ENCODE results near the gene ADAMTS9. TPM values are rescaled to one million over a fixed set of nuclear protein-coding genes. Genes with fewer than 3 reads are reported as not detected.

ADAMTS9 gene
- total RNA-seq, 2 donors from 2014 or later = 30.0 to 31.0 TPM

GRCh38 chr3:64685800-64686445 is 1.9 kb downstream of the ADAMTS9 start:
- Histone ChIP-seq H3K9me3 (no peaks in the 10 kb centered on the region), H3K27ac (peak overlapping the region; percentile 93 to 94), H3K4me1 (replicated peaks) (no peaks in the 10 kb centered on the region), H3K4me3 (peak overlapping the region; percentile 48 to 60), H3K36me3 (no peaks in the 10 kb centered on the region), H3K27me3 (replicated peaks; ENCODE audit: insufficient read depth) (no peaks in the 10 kb centered on the region)
- 1% methylated on average over 37 of the region's 42 CpGs for WGBS
- TF ChIP-seq CTCF (IDR thresholded peaks at IDR 0.05) (peak; percentile 18 to 73 (median 62)), POLR2A (IDR thresholded peaks at IDR 0.05) (peak; percentile 80), POLR2AphosphoS5 (IDR thresholded peaks at IDR 0.05) (peak; percentile 92)
- intact Hi-C loops (cut with DNase I) = loop anchor here (2.0 to 10.0 kb wide), 5 partner anchors 74 to 729 kb away; no protein-coding TSS in a partner anchor
- DNase-seq (ENCODE audit: low spot score) = peak; percentile 96

GRCh38 chr3:64685331-64685799 is 2.4 kb downstream of the ADAMTS9 start:
- H3K27ac ChIP-seq = peak overlapping the region; percentile 93 to 94
- H3K4me1 ChIP-seq (replicated peaks) = no peaks in the 10 kb centered on the region
- no peak for TF ChIP-seq POLR2AphosphoS5 (IDR thresholded peaks at IDR 0.05)
- no peak for TF ChIP-seq CTCF (IDR thresholded peaks at IDR 0.05)
- no peak for TF ChIP-seq POLR2A (IDR thresholded peaks at IDR 0.05)
- H3K36me3 ChIP-seq = no peaks in the 10 kb centered on the region
- intact Hi-C loops (cut with DNase I) = loop anchor here (5.0 to 10.0 kb wide), 4 partner anchors 73 to 729 kb away; no protein-coding TSS in a partner anchor
- WGBS = under 1% methylated on average over 30 of the region's 32 CpGs
- H3K9me3 ChIP-seq = no peaks in the 10 kb centered on the region
- H3K27me3 ChIP-seq (replicated peaks; ENCODE audit: insufficient read depth) = no peaks in the 10 kb centered on the region
- H3K4me3 ChIP-seq = peak overlapping the region; percentile 48 to 60
- DNase-seq (ENCODE audit: low spot score) = peak; percentile 34

GRCh38 chr3:64684715-64685261 is 3.0 kb downstream of the ADAMTS9 start:
- peak overlapping the region; percentile 93 to 94 for H3K27ac ChIP-seq
- H3K4me1 ChIP-seq (replicated peaks) = no peaks in the 10 kb centered on the region
- peak overlapping the region; percentile 48 to 60 for H3K4me3 ChIP-seq
- H3K27me3 ChIP-seq (replicated peaks; ENCODE audit: insufficient read depth) = no peaks in the 10 kb centered on the region
- TF ChIP-seq POLR2AphosphoS5 (IDR thresholded peaks at IDR 0.05) = peak; percentile 85
- peak in 1 of 4 experiments; percentile 18 for TF ChIP-seq CTCF (IDR thresholded peaks at IDR 0.05)
- no peak for TF ChIP-seq POLR2A (IDR thresholded peaks at IDR 0.05)
- no peaks in the 10 kb centered on the region for H3K36me3 ChIP-seq
- no peaks in the 10 kb centered on the region for H3K9me3 ChIP-seq
- WGBS = 4% methylated on average over 22 of the region's 22 CpGs
- DNase-seq (ENCODE audit: low spot score) = peak; percentile 58
- intact Hi-C loops (cut with DNase I) = loop anchor here (5.0 to 10.0 kb wide), 4 partner anchors 72 to 730 kb away; no protein-coding TSS in a partner anchor

GRCh38 chr3:64681827-64682226 is 6.0 kb downstream of the ADAMTS9 start:
- Histone ChIP-seq H3K27me3 (replicated peaks; ENCODE audit: insufficient read depth) (no peaks in the 10 kb centered on the region), H3K4me1 (replicated peaks) (no peaks in the 10 kb centered on the region), H3K9me3 (no peaks in the 10 kb centered on the region), H3K36me3 (no peaks in the 10 kb centered on the region), H3K27ac (no peak overlapping the region), H3K4me3 (no peak overlapping the region)
- intact Hi-C loops (cut with DNase I) = loop anchor here (10.0 kb wide), 2 partner anchors 493 to 733 kb away; no protein-coding TSS in a partner anchor
- WGBS = 69% methylated on average over 3 of the region's 3 CpGs
- no peak for TF ChIP-seq POLR2AphosphoS5 (IDR thresholded peaks at IDR 0.05)
- no peak for DNase-seq (ENCODE audit: low spot score)

- Histone ChIP-seq H3K4me3 (no peak overlapping the region), H3K4me1 (replicated peaks) (no peaks in the 10 kb centered on the region), H3K27me3 (replicated peaks; ENCODE audit: insufficient read depth) (no peaks in the 10 kb centered on the region), H3K9me3 (no peaks in the 10 kb centered on the region), H3K36me3 (no peaks in the 10 kb centered on the region), H3K27ac (no peak overlapping the region)
- intact Hi-C loops (cut with DNase I) = loop anchor here (10.0 kb wide), 2 partner anchors 494 to 734 kb away; no protein-coding TSS in a partner anchor
- 89% methylated on average over 5 of the region's 5 CpGs for WGBS
- TF ChIP-seq POLR2AphosphoS5 (IDR thresholded peaks at IDR 0.05) (no peak), CTCF (IDR thresholded peaks at IDR 0.05) (no peak)
- DNase-seq (ENCODE audit: low spot score) = no peak
These were observed 6.8 kb downstream of the ADAMTS9 start for GRCh38 chr3:64681015-64681414.

Data from prostate gland (tissue), 2 donors.